ENCODE measurements around the gene CSRP1.
A peak's percentile ranks its signal among the peaks of the same experiment; 100 is the strongest.
"Not testable (repeated sequence)": the region's sequence is repeated elsewhere in the genome, so short reads cannot be mapped to it uniquely, and the experiment has no call there.

Gene CSRP1

GRCh38 chr1:201506557-201507359, at the start of gene CSRP1:
CSRP1 (minus strand) TSS chr1:201507123; CDS start chr1:201496303, 10,820 bp downstream.
- DNase-seq: peak; percentile 93

DNA sequence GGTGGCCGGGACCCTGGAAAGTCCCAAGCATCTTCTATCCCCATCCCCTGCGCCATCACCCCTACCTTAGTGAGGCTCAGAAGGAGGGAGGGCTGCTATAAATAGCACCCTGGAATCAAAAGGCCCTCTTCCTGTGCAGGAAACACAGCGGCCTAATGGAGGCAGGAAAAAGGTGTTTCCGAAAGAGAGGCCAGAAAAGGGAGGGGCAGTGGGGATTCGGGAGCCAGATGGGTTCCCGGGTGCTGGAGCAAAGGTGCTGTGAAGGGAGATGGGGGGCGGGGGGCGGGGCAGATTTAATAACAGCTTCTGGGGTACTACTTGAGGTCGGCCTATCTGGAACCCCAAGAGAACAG, 48.6 kb upstream of the CSRP1 start:
- DNase-seq: no peak

DNA sequence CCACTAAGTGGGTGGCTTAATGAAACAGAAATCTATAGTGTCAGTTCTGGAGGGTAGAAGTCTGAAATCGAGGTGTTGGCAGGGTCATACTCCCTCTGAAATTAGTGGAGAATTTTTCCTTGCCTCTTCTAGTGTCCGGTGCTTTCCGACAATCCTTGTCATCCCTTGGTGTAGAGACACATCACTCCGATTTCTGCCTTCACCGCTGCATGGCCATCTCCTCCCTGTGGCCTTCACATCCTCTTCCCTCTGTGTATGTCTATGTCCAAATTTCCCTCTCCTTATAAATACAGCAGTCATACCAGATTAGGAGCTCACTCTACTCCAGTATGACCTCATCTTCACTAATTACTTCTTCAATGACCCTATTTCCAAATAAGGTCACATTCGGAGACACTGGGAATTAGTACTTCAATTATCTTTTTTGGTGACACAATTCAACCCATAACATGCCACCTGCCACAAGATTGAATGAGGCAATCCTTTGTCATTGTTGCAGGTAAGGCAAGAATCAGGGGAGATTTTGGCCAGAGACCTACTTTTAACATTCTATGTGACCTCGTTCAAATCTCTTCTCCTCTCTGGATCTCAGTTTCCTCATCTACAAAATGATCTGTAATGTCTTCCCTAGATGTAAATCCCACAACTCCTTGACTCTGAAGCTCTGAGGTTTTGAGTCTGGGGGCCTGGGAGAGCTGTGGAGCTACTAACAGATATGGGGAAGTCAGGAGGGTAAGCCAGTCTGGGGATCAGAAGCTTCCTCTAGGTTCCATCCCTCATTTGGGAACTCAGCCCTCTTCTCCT, 48.1 kb upstream of the CSRP1 start:
- no peak for DNase-seq

GRCh38 chr1:201554190-201554600, 47.3 kb upstream of the CSRP1 start:
- DNase-seq: no peak

DNA sequence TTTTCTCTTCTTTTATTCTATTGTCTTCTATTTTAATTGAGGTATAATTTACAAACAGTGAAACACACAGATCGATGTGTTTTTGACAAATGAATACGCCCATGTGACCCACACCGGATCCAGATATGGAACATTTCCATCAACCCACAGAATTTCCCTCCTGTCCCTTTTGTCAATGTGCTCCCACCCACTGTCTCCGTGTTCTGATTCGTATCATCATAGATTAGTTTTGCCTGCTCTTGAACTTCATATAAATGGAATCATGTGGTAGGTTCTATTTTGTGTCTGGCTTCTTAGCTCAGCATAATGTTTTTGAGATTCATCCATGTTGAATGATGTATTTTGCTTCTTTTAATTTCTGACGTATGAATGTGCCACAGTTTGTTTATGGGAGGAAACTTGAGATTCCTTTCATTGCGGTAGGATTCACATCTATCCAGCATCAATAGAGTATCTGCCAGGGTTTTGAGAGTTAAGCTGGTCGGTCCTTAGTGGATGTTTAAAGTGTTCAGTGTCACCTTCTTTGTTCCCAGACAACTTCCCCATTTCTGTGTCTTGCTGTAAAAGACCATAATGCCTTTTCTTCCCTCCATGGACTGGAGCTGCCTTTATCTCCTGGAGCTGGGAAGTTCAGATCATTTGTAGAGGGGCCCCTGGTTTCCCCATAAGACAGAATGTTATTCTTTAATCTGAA, 46.7 kb upstream of the CSRP1 start:
- DNase-seq: no peak

GRCh38 chr1:201552941-201553351, 46.0 kb upstream of the CSRP1 start:
- DNase-seq: no peak

- peak; percentile 53 for DNase-seq
Measured at GRCh38 chr1:201551877-201552731, 45.2 kb upstream of the CSRP1 start.

DNA sequence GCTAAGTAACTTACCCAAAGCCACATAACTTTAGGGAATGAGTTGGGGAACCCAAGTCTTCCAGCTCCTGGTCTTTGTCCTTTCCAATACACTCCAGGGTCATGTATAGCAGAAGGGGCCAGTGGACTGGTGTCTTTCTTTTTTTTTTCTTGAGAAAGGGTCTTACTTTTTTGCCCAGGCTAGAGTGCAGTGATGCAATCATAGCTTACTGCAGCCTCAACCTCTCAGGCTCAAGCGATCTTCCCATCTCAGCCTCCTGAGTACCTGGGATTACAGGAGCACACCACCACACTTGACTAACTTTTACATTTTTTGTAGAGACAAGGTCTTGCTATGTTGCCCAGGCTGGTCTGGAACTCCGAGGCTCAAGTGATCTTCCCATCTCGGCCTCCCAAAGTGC, 44.2 kb upstream of the CSRP1 start:
- DNase-seq: no peak

GRCh38 chr1:201549522-201549921, 42.6 kb upstream of the CSRP1 start:
- DNase-seq: not testable (repeated sequence)

DNA sequence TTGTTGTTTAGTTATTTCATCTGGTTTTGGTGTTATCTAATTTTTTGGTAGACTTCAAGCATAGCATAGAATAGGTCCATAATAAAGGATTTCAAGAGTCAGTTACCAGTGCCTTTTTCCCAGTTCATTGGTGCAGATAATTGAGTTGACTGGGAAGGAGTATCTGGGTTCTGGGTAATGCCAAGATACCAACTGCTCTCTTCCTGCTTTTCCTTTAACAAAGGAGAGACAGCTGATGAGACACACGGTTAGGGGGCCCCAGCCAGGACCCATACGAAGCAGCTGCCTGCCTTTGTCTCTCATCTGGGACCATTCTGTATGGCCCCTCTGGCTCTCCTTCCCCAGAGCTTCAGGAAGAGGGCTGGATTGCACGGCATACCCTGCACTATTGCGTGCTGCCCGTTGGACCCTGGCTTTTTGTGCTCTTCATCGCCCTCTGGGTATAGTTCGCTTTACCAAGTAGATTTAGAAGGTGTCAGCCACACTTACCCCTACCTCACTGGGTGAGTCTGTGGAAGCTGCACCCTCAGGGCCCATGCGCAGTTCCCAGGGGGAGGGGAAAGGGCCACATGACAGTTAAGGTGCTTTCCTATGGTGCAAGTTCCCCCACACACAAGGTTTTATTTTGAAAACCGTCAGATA, 39.0 kb upstream of the CSRP1 start:
- peak; percentile 64 for DNase-seq

GRCh38 chr1:201544710-201545109, 37.8 kb upstream of the CSRP1 start:
- no peak for DNase-seq

GRCh38 chr1:201543871-201544642, 37.1 kb upstream of the CSRP1 start:
- no peak for DNase-seq

DNA sequence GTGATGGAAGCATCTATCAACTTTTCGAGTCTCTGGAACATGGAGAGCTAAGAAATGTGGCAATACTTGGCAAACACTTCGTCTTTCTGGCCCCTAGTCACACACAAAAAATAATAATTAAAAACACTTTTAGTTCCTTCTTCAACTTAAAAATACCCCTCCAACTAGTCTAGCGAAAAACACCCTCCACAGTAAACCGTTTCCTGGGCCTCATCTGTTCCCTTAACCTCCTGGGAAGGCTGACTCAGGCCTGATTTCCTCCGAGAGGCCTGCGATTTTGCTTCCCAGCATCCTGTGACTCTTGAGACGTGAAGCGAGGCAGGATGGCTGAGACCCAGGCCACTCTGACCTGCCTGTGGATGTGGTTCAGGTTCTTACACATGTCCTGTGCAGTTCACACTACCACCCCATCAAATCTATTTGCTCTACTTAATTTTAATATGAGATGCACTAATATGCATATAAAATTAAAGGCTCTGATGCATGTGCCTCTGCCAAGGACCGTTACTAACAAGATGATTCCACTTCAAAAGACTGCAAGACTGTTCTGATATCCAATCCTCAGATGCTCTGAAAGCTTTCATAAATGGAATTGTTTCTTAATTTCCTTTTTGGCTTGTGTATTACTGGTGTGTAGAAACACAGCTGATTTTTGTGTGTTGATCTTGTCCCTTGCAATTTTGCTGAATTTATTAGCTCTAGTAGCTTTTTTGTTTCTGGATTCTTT, 35.5 kb upstream of the CSRP1 start:
- no peak for DNase-seq

- no peak for DNase-seq
Measured at GRCh38 chr1:201540846-201541735, 34.2 kb upstream of the CSRP1 start.

- DNase-seq: peak; percentile 53
Measured at GRCh38 chr1:201539561-201540431, 32.9 kb upstream of the CSRP1 start.

GRCh38 chr1:201538612-201539551, 32.0 kb upstream of the CSRP1 start, which contains the start of gene NAV1:
NAV1 (plus strand) TSS chr1:201539127; CDS start chr1:201622885, 83,758 bp downstream.
- peak; percentile 28 for DNase-seq
